Endothelial cell (in vitro differentiated cells): ENCODE measurements around the gene FANCC. TPM values are rescaled to one million over a fixed set of nuclear protein-coding genes. Genes with fewer than 3 reads are reported as not detected.
A peak's percentile ranks its signal among the peaks of the same experiment; 100 is the strongest.

Experiments
- DNase-seq: peaks from one replicate; pipeline ENCODE4 v3.0.0; 2021; ENCODE audit warnings: low spot score
- H3K27ac Mint-ChIP-seq: one replicate; pipeline ENCODE4 v1.8.0; 2021; ENCODE audit warnings: mixed read lengths, inconsistent platforms; ENCODE audit not compliant: unreplicated experiment
- H3K27me3 Mint-ChIP-seq: one replicate; pipeline ENCODE4 v1.8.0; 2021; ENCODE audit warnings: mild to moderate bottlenecking, moderate library complexity, mixed read lengths, inconsistent platforms; ENCODE audit not compliant: unreplicated experiment
- H3K36me3 Mint-ChIP-seq: one replicate; pipeline ENCODE4 v1.8.0; 2021; ENCODE audit warnings: mild to moderate bottlenecking, low read depth, mixed read lengths, inconsistent platforms; ENCODE audit not compliant: unreplicated experiment
- H3K4me1 Mint-ChIP-seq: one replicate; pipeline ENCODE4 v1.8.0; 2021; ENCODE audit warnings: mild to moderate bottlenecking, mixed read lengths, inconsistent platforms; ENCODE audit not compliant: unreplicated experiment
- H3K4me3 Mint-ChIP-seq: one replicate; pipeline ENCODE4 v1.8.0; 2021; ENCODE audit warnings: mild to moderate bottlenecking, mixed read lengths, inconsistent platforms; ENCODE audit not compliant: unreplicated experiment
- H3K9me3 Mint-ChIP-seq: one replicate; pipeline ENCODE4 v1.8.0; 2021; ENCODE audit warnings: mixed read lengths, inconsistent platforms; ENCODE audit not compliant: unreplicated experiment
- total RNA-seq: library from RNA; stranded (reverse); fragmentation: NEBNext Ultra II Directional; extraction: Animal tissue kit (Norgen Biotek cat#: 25700); gene quantifications from one replicate; pipeline ENCODE4 v1.2.1, GENCODE V29; 2021; ENCODE audit not compliant: unreplicated experiment
- TF ChIP-seq, protein P1 (sequence below): fragments of 200-600 bp; sonication (generic); IDR thresholded peaks from one replicate; pipeline ENCODE4 v1.5.0; 2021; ENCODE audit warnings: antibody characterized with exemption; ENCODE audit not compliant: unreplicated experiment

Gene FANCC
- total RNA-seq, 1 donor from 2014 or later, result 16.7 TPM

DNA sequence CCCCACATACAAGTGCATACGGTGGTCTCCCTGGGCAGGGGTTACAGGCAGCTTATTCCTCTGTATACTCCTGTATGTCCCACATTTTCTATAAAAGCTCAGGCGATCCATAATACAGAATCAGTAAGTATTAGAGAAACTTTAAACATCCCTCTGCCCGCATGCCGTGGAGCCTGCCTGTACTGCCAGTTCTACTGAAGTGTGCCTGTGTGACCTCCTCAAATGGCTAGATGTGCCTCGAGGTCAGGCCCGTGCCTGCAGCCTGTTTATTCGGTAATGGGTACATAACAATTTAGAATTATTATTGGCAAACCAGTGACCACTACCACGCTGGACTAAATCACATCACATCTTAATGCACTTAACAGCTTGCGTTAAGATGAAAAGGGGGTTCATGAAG lies 190.8 kb downstream of the FANCC start:
- DNase-seq, result no peak
- peaks cover 2% of the 10 kb centered on the region for H3K27me3 Mint-ChIP-seq
- H3K4me1 Mint-ChIP-seq, result peaks cover 6% of the 10 kb centered on the region
- H3K4me3 Mint-ChIP-seq, result no peak overlapping the region
- H3K9me3 Mint-ChIP-seq, result no peaks in the 10 kb centered on the region
- H3K27ac Mint-ChIP-seq, result no peak overlapping the region
- TF ChIP-seq, protein P1, sequence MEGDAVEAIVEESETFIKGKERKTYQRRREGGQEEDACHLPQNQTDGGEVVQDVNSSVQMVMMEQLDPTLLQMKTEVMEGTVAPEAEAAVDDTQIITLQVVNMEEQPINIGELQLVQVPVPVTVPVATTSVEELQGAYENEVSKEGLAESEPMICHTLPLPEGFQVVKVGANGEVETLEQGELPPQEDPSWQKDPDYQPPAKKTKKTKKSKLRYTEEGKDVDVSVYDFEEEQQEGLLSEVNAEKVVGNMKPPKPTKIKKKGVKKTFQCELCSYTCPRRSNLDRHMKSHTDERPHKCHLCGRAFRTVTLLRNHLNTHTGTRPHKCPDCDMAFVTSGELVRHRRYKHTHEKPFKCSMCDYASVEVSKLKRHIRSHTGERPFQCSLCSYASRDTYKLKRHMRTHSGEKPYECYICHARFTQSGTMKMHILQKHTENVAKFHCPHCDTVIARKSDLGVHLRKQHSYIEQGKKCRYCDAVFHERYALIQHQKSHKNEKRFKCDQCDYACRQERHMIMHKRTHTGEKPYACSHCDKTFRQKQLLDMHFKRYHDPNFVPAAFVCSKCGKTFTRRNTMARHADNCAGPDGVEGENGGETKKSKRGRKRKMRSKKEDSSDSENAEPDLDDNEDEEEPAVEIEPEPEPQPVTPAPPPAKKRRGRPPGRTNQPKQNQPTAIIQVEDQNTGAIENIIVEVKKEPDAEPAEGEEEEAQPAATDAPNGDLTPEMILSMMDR, result no peak
- H3K36me3 Mint-ChIP-seq, result no peaks in the 10 kb centered on the region

- no peak overlapping the region for H3K4me3 Mint-ChIP-seq
- peaks cover 8% of the 10 kb centered on the region for H3K4me1 Mint-ChIP-seq
- H3K36me3 Mint-ChIP-seq, result no peaks in the 10 kb centered on the region
- peaks cover 2% of the 10 kb centered on the region for H3K27me3 Mint-ChIP-seq
- H3K9me3 Mint-ChIP-seq, result no peaks in the 10 kb centered on the region
- TF ChIP-seq, protein P1, result no peak
- no peak for DNase-seq
- no peak overlapping the region for H3K27ac Mint-ChIP-seq
These were observed 191.9 kb downstream of the FANCC start for GRCh38 chr9:95125652-95126051.

GRCh38 chr9:95124582-95125367 lies 192.7 kb downstream of the FANCC start:
- H3K9me3 Mint-ChIP-seq, result no peaks in the 10 kb centered on the region
- TF ChIP-seq, protein P1, result no peak
- peak; percentile 26 for DNase-seq
- H3K27me3 Mint-ChIP-seq, result peaks cover 2% of the 10 kb centered on the region
- no peak overlapping the region for H3K4me3 Mint-ChIP-seq
- no peak overlapping the region for H3K27ac Mint-ChIP-seq
- H3K4me1 Mint-ChIP-seq, result peaks cover 6% of the 10 kb centered on the region
- H3K36me3 Mint-ChIP-seq, result no peaks in the 10 kb centered on the region

DNA sequence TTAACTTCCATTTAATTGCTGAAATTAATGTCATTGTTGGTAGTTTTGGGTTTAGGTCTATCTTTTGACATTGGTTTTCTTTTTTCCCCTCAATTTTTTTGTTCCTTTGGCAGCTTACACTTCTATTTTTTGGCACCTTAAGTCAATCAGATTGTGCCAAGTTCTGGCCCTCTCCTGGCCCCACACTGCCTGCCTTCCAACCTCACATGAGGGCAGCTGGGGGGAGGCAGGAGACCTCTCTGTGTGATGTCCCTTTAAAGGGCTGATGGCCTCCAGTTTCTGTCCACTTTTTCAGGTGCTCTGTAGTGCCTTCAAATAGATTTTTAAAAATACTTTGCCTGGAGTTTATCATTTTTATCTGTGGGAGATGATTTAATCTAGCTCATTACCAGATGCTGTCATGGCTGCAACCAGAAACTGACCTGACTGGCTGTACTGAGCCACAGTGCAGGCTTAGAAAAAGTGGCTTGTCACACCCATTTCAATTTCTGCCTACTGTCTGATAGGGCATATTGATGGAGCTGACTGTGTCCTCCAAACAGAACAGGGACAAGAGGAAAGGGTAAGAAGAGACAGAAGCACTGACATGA lies 196.6 kb downstream of the FANCC start:
- no peaks in the 10 kb centered on the region for H3K9me3 Mint-ChIP-seq
- no peaks in the 10 kb centered on the region for H3K27me3 Mint-ChIP-seq
- peak overlapping the region; percentile 14 for H3K27ac Mint-ChIP-seq
- no peak for DNase-seq
- H3K36me3 Mint-ChIP-seq, result no peaks in the 10 kb centered on the region
- TF ChIP-seq, protein P1, result no peak
- H3K4me1 Mint-ChIP-seq, result peaks cover 6% of the 10 kb centered on the region
- no peak overlapping the region for H3K4me3 Mint-ChIP-seq

GRCh38 chr9:95118596-95118995 lies 198.9 kb downstream of the FANCC start:
- Mint-ChIP-seq H3K4me3 (no peak overlapping the region), H3K36me3 (no peaks in the 10 kb centered on the region), H3K27ac (no peak overlapping the region), H3K27me3 (no peaks in the 10 kb centered on the region), H3K9me3 (no peaks in the 10 kb centered on the region), H3K4me1 (peaks cover 6% of the 10 kb centered on the region)
- DNase-seq, result no peak
- TF ChIP-seq, protein P1, result no peak
